Testis (tissue), 2 donors: Measurements from ENCODE around the gene IGFBP7.

ENCODE experiments used
- CTCF ChIP-seq, 3 experiments: fragments of 450-650 bp in 2 of 3; fragments of 200-600 bp in 1 of 3; sonication (generic) in 1 of 3; IDR thresholded peaks; one replicate each; pipeline ENCODE4 v1.5.1; 2016 to 2019; ENCODE audit warnings: antibody characterized with exemption in 3 of 3, mild to moderate bottlenecking in 2 of 3, moderate library complexity in 1 of 3
- POLR2A ChIP-seq: fragments of 450-650 bp; IDR thresholded peaks from one replicate; pipeline ENCODE4 v1.6.1; 2017; ENCODE audit warnings: antibody characterized with exemption, mild to moderate bottlenecking, moderate library complexity

DNA sequence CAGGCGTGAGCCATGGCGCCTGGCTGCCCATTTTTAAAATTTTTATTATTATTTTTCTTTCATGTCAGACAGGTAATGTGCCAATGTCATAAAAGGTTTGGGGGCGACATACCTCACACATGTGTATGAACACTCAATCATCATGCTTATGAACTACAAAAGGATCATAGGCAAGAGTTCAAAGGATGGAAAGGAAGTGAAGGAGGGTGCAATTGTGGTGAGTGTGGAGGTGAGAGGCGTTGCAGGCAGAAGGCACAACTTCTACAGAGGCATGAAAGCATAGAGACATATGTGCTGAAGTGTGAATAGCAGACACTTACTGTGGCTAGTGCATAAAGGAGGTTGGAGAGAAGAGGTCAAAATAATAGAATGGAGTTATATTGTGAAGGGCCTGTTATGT is 4.0 kb downstream of the IGFBP7 start:
- TF ChIP-seq POLR2A (no peak), CTCF (IDR thresholded peaks at IDR 0.05) (no peak)
